Stimulated activated CD8-positive, alpha-beta memory T cell treated with anti-CD3 and anti-CD28 coated beads, Interleukin-15, amount 100 ng/mL, for 48 hours (primary cell): Measurements from ENCODE around the gene MAOA.
"Not testable (repeated sequence)": the region's sequence is repeated elsewhere in the genome, so short reads cannot be mapped to it uniquely, and the experiment has no call there.

Experiments
- DNase-seq, 2 donors: peaks; one replicate each; pipeline ENCODE4 v3.0.0-alpha.2; 2020; ENCODE audit warnings: low read depth in 2 of 2

Gene MAOA

GRCh38 chrX:43717161-43717560 lies 61.1 kb downstream of the MAOA start:
- no peak for DNase-seq

- no peak for DNase-seq
These were observed 62.0 kb downstream of the MAOA start for GRCh38 chrX:43718081-43718480.

- DNase-seq, result no peak
These were observed 62.4 kb downstream of the MAOA start for GRCh38 chrX:43718546-43718945.

- no peak for DNase-seq
These were observed 62.9 kb downstream of the MAOA start for GRCh38 chrX:43718956-43719355.

GRCh38 chrX:43720082-43720481 lies 64.0 kb downstream of the MAOA start:
- no peak for DNase-seq

GRCh38 chrX:43720961-43721360 lies 64.9 kb downstream of the MAOA start:
- DNase-seq, result no peak

- not testable (repeated sequence) for DNase-seq
These were observed 69.1 kb downstream of the MAOA start for GRCh38 chrX:43725227-43725626.

GRCh38 chrX:43727254-43727653 lies 71.2 kb downstream of the MAOA start:
- not testable (repeated sequence) for DNase-seq

- DNase-seq, result no peak
These were observed 71.9 kb downstream of the MAOA start for GRCh38 chrX:43728002-43728401.

- DNase-seq, result no peak
These were observed 72.9 kb downstream of the MAOA start for GRCh38 chrX:43728966-43729365.

GRCh38 chrX:43731086-43731485 lies 75.0 kb downstream of the MAOA start:
- no peak for DNase-seq

GRCh38 chrX:43733699-43734098 lies 77.6 kb downstream of the MAOA start:
- no peak for DNase-seq

GRCh38 chrX:43734444-43734843 lies 78.3 kb downstream of the MAOA start:
- DNase-seq, result no peak

- DNase-seq, result no peak
These were observed 79.4 kb downstream of the MAOA start for GRCh38 chrX:43735534-43735933.

GRCh38 chrX:43735957-43736356 lies 79.9 kb downstream of the MAOA start:
- no peak for DNase-seq

GRCh38 chrX:43741843-43742573 lies 85.9 kb downstream of the MAOA start:
- DNase-seq, result no peak

- no peak for DNase-seq
These were observed 87.2 kb downstream of the MAOA start for GRCh38 chrX:43743100-43743822.

GRCh38 chrX:43744284-43744683 lies 88.2 kb downstream of the MAOA start:
- DNase-seq, result no peak

GRCh38 chrX:43745938-43746721 lies 90.0 kb downstream of the MAOA start:
- DNase-seq, result no peak

GRCh38 chrX:43747476-43747875 lies 91.4 kb downstream of the MAOA start:
- no peak for DNase-seq

GRCh38 chrX:43750248-43750676 lies 94.2 kb downstream of the MAOA start:
- DNase-seq, result peak in 1 of 2 donors; percentile 0

- DNase-seq, result no peak
These were observed 97.5 kb downstream of the MAOA start for GRCh38 chrX:43753637-43754036.

GRCh38 chrX:43756076-43756475 lies 100.0 kb downstream of the MAOA start:
- DNase-seq, result no peak
